HCT116 (cell line): Measurements from ENCODE around the gene THSD7A. TPM values are rescaled to one million over a fixed set of nuclear protein-coding genes. Genes with fewer than 3 reads are reported as not detected.

ENCODE experiments used
- ATAC-seq: fragments of 200-7000 bp; cut with Tn5 transposase; 2 replicates; pipeline ENCODE4 v1.9.1; 2020; ENCODE audit warnings: mild to moderate bottlenecking, moderate library complexity
- BruUV-seq: library from RNA; stranded (reverse); fragments of 400-500 nt; replicated peaks from 2 replicates; lab custom pipeline; 2021; lab: Mats Ljungman, UMichigan
- CTCF ChIA-PET: fragments of 300-600 bp; sonication (Branson Sonifier 250); formaldehyde crosslinking; loops from one replicate; lab custom pipeline; 2021; ENCODE audit warnings: antibody characterized with exemption; lab: Charles Lee
- POLR2A ChIA-PET: fragments of 300-600, 350-600 bp; sonication (Branson Sonifier 250); formaldehyde crosslinking; loops from one replicate; lab custom pipeline; 2021; ENCODE audit warnings: antibody characterized with exemption; lab: Charles Lee
- RAD21 ChIA-PET, 2 experiments: fragments of 300-600 bp; sonication (Branson Sonifier 250); formaldehyde crosslinking; loops; one replicate each; lab custom pipeline; 2023; ENCODE audit warnings: low total read pairs in 2 of 2; ENCODE audit not compliant: uncharacterized antibody in 2 of 2, unreplicated experiment in 2 of 2, low non-redundant PET in 1 of 2; lab: Charles Lee
- DNase-seq: peaks from one replicate; pipeline ENCODE4 v3.0.0-alpha.2; 2010; ENCODE audit warnings: low read depth, low spot score
- H2AFZ ChIP-seq: fragments of 200-600 bp; shearing (Covaris generic), sonication (generic); 2 replicates; pipeline ENCODE4 v1.6.1; 2017; ENCODE audit warnings: low read depth, mixed run types, mixed read lengths, antibody characterized with exemption, low read length; ENCODE audit not compliant: poor library complexity, severe bottlenecking
- H3K27ac ChIP-seq: 2 replicates; pipeline ENCODE4 v1.5.1; 2012; ENCODE audit warnings: low read depth, low read length
- H3K27me3 ChIP-seq: fragments of 200-600 bp; sonication (generic); 2 replicates; pipeline ENCODE4 v1.6.1; 2016; ENCODE audit warnings: mixed run types, low read length, mixed read lengths; ENCODE audit not compliant: insufficient read depth
- H3K36me3 ChIP-seq, 2 experiments: fragments of 200-500 bp in 1 of 2; fragments of 200-600 bp in 1 of 2; sonication (Bioruptor generic) in 1 of 2; sonication (generic) in 1 of 2; 2 replicates each; pipeline versions ENCODE4 v1.5.1 to v1.6.1; 2014 to 2016; ENCODE audit warnings: low read length in 2 of 2, inconsistent platforms in 1 of 2, mixed read lengths in 1 of 2, mixed run types in 1 of 2; ENCODE audit not compliant: insufficient read depth in 2 of 2, control insufficient read depth in 1 of 2
- H3K4me1 ChIP-seq, 2 experiments: fragments of 200-600 bp in 1 of 2; sonication (generic) in 1 of 2; 2 replicates each; pipeline versions ENCODE4 v1.5.1 to v1.6.1; 2012 to 2017; ENCODE audit warnings: low read length in 2 of 2, inconsistent platforms in 1 of 2, mild to moderate bottlenecking in 1 of 2, mixed read lengths in 1 of 2, mixed run types in 1 of 2, moderate library complexity in 1 of 2; ENCODE audit not compliant: insufficient read depth in 2 of 2, control insufficient read depth in 1 of 2
- H3K4me2 ChIP-seq: fragments of 200-600 bp; sonication (generic); 2 replicates; pipeline ENCODE4 v1.6.1; 2017; ENCODE audit warnings: mixed run types, low read length, mixed read lengths
- H3K4me3 ChIP-seq, 2 experiments: fragments of 200-600 bp in 1 of 2; sonication (generic) in 1 of 2; replicated peaks in 1 of 2; 2 replicates each; pipeline ENCODE4 v1.5.1; 2011 to 2016; ENCODE audit warnings: low read length in 2 of 2, control low read depth in 1 of 2, low read depth in 1 of 2, mild to moderate bottlenecking in 1 of 2, mixed read lengths in 1 of 2, mixed run types in 1 of 2
- H3K79me2 ChIP-seq: fragments of 200-600 bp; sonication (generic); 2 replicates; pipeline ENCODE4 v1.6.1; 2017; ENCODE audit warnings: mild to moderate bottlenecking, mixed run types, low read length, moderate library complexity, mixed read lengths; ENCODE audit not compliant: insufficient read depth
- H3K9ac ChIP-seq: fragments of 200-600 bp; sonication (generic); 2 replicates; pipeline ENCODE4 v1.6.1; 2016; ENCODE audit warnings: low read length, mixed read lengths
- H3K9me2 ChIP-seq: fragments of 200-600 bp; sonication (generic), shearing (Covaris generic); 2 replicates; pipeline ENCODE4 v1.6.1; 2017; ENCODE audit warnings: mixed run types, mild to moderate bottlenecking, moderate library complexity; ENCODE audit not compliant: insufficient read depth
- H3K9me3 ChIP-seq, 2 experiments: fragments of 200-500 bp in 1 of 2; fragments of 200-600 bp in 1 of 2; sonication (Bioruptor generic) in 1 of 2; sonication (generic) in 1 of 2; 2 replicates each; pipeline ENCODE4 v1.6.1; 2014 to 2017; ENCODE audit warnings: low read length in 2 of 2, mixed read lengths in 2 of 2, inconsistent platforms in 1 of 2, low read depth in 1 of 2, mild to moderate bottlenecking in 1 of 2, mixed run types in 1 of 2, moderate library complexity in 1 of 2; ENCODE audit not compliant: control insufficient read depth in 1 of 2, insufficient read depth in 1 of 2
- H4K20me1 ChIP-seq: fragments of 200-600 bp; sonication (generic), shearing (Covaris generic); 2 replicates; pipeline ENCODE4 v1.6.1; 2017; ENCODE audit warnings: mixed run types, mild to moderate bottlenecking, moderate library complexity; ENCODE audit not compliant: insufficient read depth
- CBX3 ChIP-seq: IDR thresholded peaks from 2 replicates; pipeline ENCODE4 v1.6.1; 2012; ENCODE audit warnings: low read depth
- EGR1 ChIP-seq: IDR thresholded peaks from 2 replicates; pipeline ENCODE4 v1.6.1; 2012; ENCODE audit warnings: low read depth
- EZH2 ChIP-seq: fragments of 200-600 bp; sonication (generic); IDR thresholded peaks from 2 replicates; pipeline ENCODE4 v1.6.1; 2017; ENCODE audit warnings: antibody characterized with exemption, mixed run types
- FOSL1 ChIP-seq: IDR thresholded peaks from 2 replicates; pipeline ENCODE4 v1.6.1; 2012; ENCODE audit warnings: low read depth
- POLR2AphosphoS5 ChIP-seq: IDR thresholded peaks from 2 replicates; pipeline ENCODE4 v1.6.1; 2011; ENCODE audit warnings: mild to moderate bottlenecking, low read depth, low read length, moderate library complexity
- RAD21 ChIP-seq: IDR thresholded peaks from 2 replicates; pipeline ENCODE4 v1.6.1; 2012; ENCODE audit warnings: low read depth, mild to moderate bottlenecking
- YY1 ChIP-seq: IDR thresholded peaks from 2 replicates; pipeline ENCODE4 v1.6.1; 2011; ENCODE audit warnings: low read length, low read depth, moderate library complexity, mild to moderate bottlenecking; ENCODE audit not compliant: insufficient replicate concordance; ENCODE audit errors: extremely low read depth
- ZNF274 ChIP-seq: fragments of 200-500 bp; sonication (Bioruptor generic); IDR thresholded peaks from 2 replicates; pipeline ENCODE4 v1.6.1; 2014; ENCODE audit warnings: mild to moderate bottlenecking, low read depth, low read length, inconsistent platforms
- intact Hi-C: fragments of 100-400 bp; cut with micrococcal nuclease; formaldehyde crosslinking; loops from 2 replicates; pipeline ENCODE4 v1.10.0; 2022
- total RNA-seq: library from RNA; stranded (reverse); gene quantifications from one replicate; pipeline ENCODE4 v1.2.1, GENCODE V29; 2021; ENCODE audit not compliant: unreplicated experiment
- TF ChIP-seq, protein P1 (sequence below): IDR thresholded peaks from 2 replicates; pipeline ENCODE4 v1.6.1; 2012; ENCODE audit warnings: low read depth
- TF ChIP-seq, protein P2 (sequence below): IDR thresholded peaks from 2 replicates; pipeline ENCODE4 v1.6.1; 2011; ENCODE audit warnings: mild to moderate bottlenecking, low read length, moderate library complexity; ENCODE audit not compliant: insufficient replicate concordance; ENCODE audit errors: extremely low read depth
- TF ChIP-seq, protein P3 (sequence below): IDR thresholded peaks from 2 replicates; pipeline ENCODE4 v1.6.1; 2012

Gene THSD7A
- total RNA-seq, 1 experiment from 2014 or later, result 0.05 TPM

DNA sequence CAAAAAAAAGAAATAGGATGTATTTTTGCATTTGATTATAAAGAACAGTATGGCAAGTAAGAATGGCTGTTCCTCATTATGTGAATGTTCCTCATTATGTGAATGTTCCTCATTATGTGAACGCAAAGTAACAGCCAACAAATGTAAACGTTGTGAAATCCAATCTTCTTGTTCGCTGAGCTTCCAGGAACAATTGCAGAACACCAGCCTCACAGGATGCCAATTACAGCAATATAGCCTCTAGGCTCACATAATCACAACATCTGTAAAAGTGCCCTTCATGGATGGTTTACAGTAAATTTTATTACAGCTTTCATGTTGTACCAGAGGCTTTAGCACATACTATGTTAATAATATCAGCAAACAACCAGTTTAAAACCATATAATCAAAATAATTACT, 71.6 kb downstream of the THSD7A start:
- RAD21 ChIA-PET, result no interaction called here
- CTCF ChIA-PET, result no interaction called here
- Histone ChIP-seq H3K27me3 (no peaks in the 10 kb centered on the region), H3K9me2 (no peaks in the 10 kb centered on the region), H3K79me2 (no peaks in the 10 kb centered on the region), H3K4me1 (no peaks in the 10 kb centered on the region), H3K9me3 (no peaks in the 10 kb centered on the region), H3K36me3 (no peaks in the 10 kb centered on the region), H3K4me3 (no peak overlapping the region), H3K27ac (no peak overlapping the region), H2AFZ (no peak overlapping the region), H3K9ac (no peak overlapping the region), H3K4me2 (no peak overlapping the region), H4K20me1 (no peaks in the 10 kb centered on the region)
- BruUV-seq, result no TSS peak
- no peak for ATAC-seq
- intact Hi-C loops, result no loop called here
- no peak for DNase-seq
- POLR2A ChIA-PET, result no interaction called here
- no peak for TF ChIP-seq POLR2AphosphoS5
- TF ChIP-seq, protein P1, sequence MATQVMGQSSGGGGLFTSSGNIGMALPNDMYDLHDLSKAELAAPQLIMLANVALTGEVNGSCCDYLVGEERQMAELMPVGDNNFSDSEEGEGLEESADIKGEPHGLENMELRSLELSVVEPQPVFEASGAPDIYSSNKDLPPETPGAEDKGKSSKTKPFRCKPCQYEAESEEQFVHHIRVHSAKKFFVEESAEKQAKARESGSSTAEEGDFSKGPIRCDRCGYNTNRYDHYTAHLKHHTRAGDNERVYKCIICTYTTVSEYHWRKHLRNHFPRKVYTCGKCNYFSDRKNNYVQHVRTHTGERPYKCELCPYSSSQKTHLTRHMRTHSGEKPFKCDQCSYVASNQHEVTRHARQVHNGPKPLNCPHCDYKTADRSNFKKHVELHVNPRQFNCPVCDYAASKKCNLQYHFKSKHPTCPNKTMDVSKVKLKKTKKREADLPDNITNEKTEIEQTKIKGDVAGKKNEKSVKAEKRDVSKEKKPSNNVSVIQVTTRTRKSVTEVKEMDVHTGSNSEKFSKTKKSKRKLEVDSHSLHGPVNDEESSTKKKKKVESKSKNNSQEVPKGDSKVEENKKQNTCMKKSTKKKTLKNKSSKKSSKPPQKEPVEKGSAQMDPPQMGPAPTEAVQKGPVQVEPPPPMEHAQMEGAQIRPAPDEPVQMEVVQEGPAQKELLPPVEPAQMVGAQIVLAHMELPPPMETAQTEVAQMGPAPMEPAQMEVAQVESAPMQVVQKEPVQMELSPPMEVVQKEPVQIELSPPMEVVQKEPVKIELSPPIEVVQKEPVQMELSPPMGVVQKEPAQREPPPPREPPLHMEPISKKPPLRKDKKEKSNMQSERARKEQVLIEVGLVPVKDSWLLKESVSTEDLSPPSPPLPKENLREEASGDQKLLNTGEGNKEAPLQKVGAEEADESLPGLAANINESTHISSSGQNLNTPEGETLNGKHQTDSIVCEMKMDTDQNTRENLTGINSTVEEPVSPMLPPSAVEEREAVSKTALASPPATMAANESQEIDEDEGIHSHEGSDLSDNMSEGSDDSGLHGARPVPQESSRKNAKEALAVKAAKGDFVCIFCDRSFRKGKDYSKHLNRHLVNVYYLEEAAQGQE, result no peak
- no peak for TF ChIP-seq ZNF274
- TF ChIP-seq, protein P2, sequence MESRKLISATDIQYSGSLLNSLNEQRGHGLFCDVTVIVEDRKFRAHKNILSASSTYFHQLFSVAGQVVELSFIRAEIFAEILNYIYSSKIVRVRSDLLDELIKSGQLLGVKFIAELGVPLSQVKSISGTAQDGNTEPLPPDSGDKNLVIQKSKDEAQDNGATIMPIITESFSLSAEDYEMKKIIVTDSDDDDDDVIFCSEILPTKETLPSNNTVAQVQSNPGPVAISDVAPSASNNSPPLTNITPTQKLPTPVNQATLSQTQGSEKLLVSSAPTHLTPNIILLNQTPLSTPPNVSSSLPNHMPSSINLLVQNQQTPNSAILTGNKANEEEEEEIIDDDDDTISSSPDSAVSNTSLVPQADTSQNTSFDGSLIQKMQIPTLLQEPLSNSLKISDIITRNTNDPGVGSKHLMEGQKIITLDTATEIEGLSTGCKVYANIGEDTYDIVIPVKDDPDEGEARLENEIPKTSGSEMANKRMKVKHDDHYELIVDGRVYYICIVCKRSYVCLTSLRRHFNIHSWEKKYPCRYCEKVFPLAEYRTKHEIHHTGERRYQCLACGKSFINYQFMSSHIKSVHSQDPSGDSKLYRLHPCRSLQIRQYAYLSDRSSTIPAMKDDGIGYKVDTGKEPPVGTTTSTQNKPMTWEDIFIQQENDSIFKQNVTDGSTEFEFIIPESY, result no peak
- TF ChIP-seq YY1, result no peak
- TF ChIP-seq FOSL1, result no peak
- TF ChIP-seq EGR1, result no peak
- TF ChIP-seq RAD21, result no peak
- no peak for TF ChIP-seq EZH2
- TF ChIP-seq CBX3, result no peak
- TF ChIP-seq, protein P3, sequence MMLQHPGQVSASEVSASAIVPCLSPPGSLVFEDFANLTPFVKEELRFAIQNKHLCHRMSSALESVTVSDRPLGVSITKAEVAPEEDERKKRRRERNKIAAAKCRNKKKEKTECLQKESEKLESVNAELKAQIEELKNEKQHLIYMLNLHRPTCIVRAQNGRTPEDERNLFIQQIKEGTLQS, result no peak
